DOHH2 (cell line): ENCODE results near the gene DUS2.

Experiments used
- EZH2phosphoT487 ChIP-seq: fragments of 200-600 bp; sonication (generic); IDR thresholded peaks from 2 replicates; pipeline ENCODE4 v1.6.1; 2017; ENCODE audit warnings: borderline replicate concordance, mild to moderate bottlenecking, antibody characterized with exemption, low read length, moderate library complexity, mixed read lengths
- TF ChIP-seq, protein P1 (sequence below): fragments of 200-600 bp; sonication (generic); IDR thresholded peaks from one replicate; pipeline ENCODE4 v1.5.1; 2014; ENCODE audit warnings: antibody characterized with exemption, mild to moderate bottlenecking, low read depth, low read length; ENCODE audit not compliant: poor library complexity, severe bottlenecking

DNA sequence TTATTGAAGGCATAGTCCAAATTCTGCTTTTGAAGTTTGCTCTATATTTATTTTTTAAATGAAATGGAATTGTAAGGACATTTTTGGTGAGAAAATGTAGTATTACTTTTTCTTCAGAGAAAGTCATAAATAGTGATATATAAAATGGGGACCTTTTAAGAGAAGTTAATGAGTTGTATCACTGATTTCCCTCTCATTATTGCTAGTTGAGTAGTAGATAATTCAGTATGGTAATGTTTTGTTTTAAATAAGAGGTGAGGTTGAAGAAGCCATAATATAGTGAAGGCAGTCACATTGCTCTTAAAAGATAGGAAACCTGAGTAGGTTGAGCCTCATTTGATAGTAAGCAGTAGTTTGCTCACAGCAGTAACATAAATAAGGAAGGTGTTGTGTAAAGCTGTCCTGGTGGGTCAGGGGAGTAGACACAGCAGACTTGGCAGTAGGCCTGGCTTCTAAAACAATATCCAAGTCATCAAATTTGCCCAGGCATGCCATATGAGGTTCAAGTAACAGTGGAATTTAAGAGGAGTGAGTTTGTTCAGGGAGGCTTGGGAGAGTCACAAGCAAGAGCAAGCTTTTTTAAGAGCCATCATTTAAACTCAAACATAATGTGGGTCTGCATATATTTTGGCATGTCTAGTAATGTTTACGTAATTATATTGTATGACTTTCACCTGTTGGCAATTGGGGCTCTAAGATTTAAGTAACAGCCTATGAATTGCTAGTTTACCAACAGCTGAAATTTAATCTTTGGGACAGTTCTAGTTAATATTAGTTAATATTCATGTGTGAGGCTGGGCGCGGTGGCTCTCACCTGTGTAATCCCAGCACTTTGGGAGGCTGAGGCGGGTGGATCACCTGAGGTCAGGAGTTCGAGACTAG lies 68.5 kb downstream of the DUS2 start:
- TF ChIP-seq, protein P1, sequence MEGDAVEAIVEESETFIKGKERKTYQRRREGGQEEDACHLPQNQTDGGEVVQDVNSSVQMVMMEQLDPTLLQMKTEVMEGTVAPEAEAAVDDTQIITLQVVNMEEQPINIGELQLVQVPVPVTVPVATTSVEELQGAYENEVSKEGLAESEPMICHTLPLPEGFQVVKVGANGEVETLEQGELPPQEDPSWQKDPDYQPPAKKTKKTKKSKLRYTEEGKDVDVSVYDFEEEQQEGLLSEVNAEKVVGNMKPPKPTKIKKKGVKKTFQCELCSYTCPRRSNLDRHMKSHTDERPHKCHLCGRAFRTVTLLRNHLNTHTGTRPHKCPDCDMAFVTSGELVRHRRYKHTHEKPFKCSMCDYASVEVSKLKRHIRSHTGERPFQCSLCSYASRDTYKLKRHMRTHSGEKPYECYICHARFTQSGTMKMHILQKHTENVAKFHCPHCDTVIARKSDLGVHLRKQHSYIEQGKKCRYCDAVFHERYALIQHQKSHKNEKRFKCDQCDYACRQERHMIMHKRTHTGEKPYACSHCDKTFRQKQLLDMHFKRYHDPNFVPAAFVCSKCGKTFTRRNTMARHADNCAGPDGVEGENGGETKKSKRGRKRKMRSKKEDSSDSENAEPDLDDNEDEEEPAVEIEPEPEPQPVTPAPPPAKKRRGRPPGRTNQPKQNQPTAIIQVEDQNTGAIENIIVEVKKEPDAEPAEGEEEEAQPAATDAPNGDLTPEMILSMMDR: no peak
- TF ChIP-seq EZH2phosphoT487: no peak
